GM21786 (cell line): ENCODE data around the gene VAMP4.

ENCODE experiments used
- ATAC-seq: cut with Tn5 transposase; IDR thresholded peaks from one replicate; pipeline ENCODE4 v1.9.1; 2021; ENCODE audit not compliant: unreplicated experiment

The VAMP4 gene

GRCh38 chr1:171654201-171654941, 87.5 kb downstream of the VAMP4 start:
- ATAC-seq, result no peak

DNA sequence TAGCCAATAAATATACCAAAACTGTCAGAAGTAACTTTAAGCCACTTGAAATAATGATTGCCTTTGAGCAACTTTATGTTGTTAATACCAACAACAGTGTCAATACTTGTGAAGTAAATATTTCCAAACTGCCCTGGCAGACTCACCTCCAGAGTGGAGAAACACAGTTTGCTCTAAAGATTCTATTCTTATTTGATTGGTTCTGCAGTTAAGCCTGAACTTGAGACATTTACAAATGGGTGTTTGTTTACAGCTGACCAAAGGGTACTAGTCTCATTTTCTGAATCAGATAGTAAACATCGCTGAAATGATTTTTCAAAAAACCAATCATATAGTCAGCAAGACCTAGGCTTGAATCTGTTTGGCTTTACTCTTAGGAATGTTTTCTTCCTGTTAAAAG, 88.1 kb downstream of the VAMP4 start:
- ATAC-seq, result no peak

DNA sequence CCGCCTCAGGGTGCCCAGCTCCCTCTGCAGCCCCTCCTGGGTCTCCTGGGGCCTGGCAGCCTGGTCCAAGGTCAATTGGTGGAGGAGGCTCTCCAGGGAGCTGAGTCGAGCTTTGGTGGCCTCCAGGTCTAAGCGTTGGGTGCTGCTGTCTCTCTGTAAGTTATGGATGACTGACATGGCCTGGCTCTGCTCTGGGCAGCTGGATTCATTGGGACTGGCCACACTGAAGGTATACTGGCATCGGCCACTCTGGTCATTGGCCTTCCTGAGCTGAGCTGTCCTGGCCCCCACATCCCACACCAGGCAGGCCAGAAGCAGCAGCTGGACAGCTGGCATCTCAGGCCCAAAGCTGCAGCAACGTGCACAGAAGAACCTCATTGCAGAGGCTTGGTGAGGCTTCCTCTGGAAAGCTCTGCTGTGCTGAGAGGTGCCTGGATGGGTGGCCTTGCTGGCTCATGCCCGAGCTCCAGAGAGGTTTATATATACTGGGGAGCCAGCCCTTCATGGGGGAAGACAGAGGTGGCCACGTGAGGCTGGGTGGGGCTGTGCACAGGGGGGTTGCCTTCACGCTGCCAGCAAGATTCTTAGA, 89.5 kb downstream of the VAMP4 start, which contains the start of gene MYOC:
Gene MYOC (minus strand): TSS at position 455 of the 589 bp plus-strand sequence. CDS start 77 bp downstream, at position 378.
- no peak for ATAC-seq
